HAP-1 (cell line): ENCODE results near the gene COX19.
"Not testable (repeated sequence)": the region's sequence is repeated elsewhere in the genome, so short reads cannot be mapped to it uniquely, and the experiment has no call there.

Source experiments
- DNase-seq, 2 experiments: peaks; one replicate each; pipeline ENCODE4 v3.0.0-alpha.2; 2016 to 2020; ENCODE audit warnings: low spot score in 2 of 2
- H3K27me3 ChIP-seq: fragments of 250-450 bp; sonication (Bioruptor Pico); 2 replicates; pipeline ENCODE4 v1.5.1; 2020; ENCODE audit warnings: low read depth, mild to moderate bottlenecking, moderate library complexity
- H3K36me3 ChIP-seq: fragments of 250-450 bp; sonication (Bioruptor Pico); replicated peaks from 2 replicates; pipeline ENCODE4 v1.5.1; 2020; ENCODE audit warnings: mild to moderate bottlenecking
- H3K4me1 ChIP-seq: fragments of 250-450 bp; sonication (Bioruptor Pico); 2 replicates; pipeline ENCODE4 v1.5.1; 2020; ENCODE audit warnings: mild to moderate bottlenecking
- H3K4me3 ChIP-seq: fragments of 250-450 bp; sonication (Bioruptor Pico); 2 replicates; pipeline ENCODE4 v1.5.1; 2020; ENCODE audit warnings: mild to moderate bottlenecking, moderate library complexity
- H3K9me3 ChIP-seq: fragments of 250-450 bp; sonication (Bioruptor Pico); 2 replicates; pipeline ENCODE4 v1.5.1; 2020; ENCODE audit warnings: mild to moderate bottlenecking, moderate library complexity
- in situ Hi-C: fragments of 300-500 bp; cut with MboI; formaldehyde crosslinking; loops from 3 replicates; pipeline ENCODE4 v1.14.3; 2020; ENCODE audit warnings: low sequenced_read_pairs, inconsistent platforms, mixed read lengths

Gene COX19

DNA sequence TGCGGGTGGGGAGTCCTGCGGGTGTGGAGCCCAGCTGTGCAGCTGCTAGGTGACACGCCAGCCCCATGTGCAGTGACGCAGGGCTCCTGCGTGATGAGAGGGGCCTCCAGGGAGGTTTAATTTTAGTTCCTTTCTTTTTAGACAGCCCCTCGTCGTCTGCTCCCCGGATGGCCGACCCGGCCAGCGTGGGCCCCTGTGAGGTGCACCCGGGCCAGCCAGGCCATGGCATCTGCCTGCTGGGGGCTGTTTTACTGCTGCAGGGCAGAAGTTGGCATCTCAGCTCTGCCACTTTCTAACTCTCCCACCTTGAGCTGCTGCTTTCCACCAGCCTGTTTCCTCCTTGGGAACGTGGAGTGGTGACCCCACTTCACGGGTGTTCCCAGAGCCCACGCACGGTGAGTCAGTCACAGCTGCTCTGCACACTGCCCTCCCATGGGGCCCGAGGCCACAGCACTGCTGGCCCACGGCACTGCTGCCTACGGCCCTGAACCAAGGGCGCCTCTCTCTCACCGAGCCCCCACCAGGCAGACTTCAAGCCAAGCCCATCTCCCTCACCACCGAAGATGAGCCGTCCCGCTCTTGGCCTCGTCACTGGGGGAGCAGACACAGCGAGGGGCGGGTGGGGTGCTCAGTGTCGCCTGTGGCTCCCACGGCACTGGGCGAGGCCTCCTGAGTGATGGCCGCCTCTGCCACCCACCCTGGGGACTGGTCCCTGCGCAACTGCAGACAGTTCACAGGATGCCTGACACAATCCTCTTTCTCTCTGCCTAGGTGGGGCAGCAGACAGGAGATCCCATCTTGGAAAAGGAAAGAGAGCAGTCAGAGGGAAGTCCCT is 28.9 kb upstream of the COX19 start:
- H3K27me3 ChIP-seq: no peaks in the 10 kb centered on the region
- peaks cover 8% of the 10 kb centered on the region for H3K36me3 ChIP-seq
- no peaks in the 10 kb centered on the region for H3K4me1 ChIP-seq
- no peaks in the 10 kb centered on the region for H3K9me3 ChIP-seq
- no peak for DNase-seq
- no peak overlapping the region for H3K4me3 ChIP-seq
- in situ Hi-C loops: no loop called here

DNA sequence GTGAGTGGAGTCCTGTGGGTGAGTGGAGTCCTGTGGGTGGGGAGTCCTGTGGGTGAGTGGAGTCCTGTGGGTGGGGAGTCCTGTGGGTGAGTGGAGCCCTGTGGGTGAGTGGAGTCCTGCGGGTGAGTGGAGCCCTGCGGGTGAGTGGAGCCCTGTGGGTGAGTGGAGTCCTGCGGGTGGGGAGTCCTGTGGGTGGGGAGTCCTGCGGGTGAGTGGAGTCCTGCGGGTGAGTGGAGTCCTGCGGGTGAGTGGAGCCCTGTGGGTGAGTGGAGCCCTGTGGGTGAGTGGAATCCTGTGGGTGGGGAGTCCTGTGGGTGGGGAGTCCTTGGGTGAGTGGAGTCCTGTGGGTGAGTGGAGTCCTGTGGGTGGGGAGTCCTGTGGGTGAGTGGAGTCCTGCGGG is 27.1 kb upstream of the COX19 start:
- H3K4me1 ChIP-seq, DNase-seq, H3K9me3 ChIP-seq, in situ Hi-C loops, H3K27me3 ChIP-seq, H3K4me3 ChIP-seq, H3K36me3 ChIP-seq: not testable (repeated sequence)

DNA sequence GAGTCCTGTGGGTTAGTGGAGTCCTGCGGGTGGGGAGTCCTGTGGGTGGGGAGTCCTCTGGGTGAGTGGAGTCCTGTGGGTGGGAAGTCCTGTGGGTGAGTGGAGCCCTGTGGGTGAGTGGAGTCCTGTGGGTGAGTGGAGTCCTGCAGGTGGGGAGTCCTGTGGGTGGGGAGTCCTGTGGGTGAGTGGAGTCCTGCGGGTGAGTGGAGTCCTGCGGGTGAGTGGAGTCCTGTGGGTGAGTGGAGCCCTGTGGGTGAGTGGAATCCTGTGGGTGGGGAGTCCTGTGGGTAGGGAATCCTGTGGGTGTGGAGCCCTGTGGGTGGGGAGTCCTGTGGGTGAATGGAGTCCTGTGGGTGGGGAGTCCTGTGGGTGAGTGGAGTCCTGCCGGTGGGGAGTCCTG is 26.7 kb upstream of the COX19 start:
- H3K9me3 ChIP-seq, in situ Hi-C loops, H3K36me3 ChIP-seq, H3K27me3 ChIP-seq, H3K4me3 ChIP-seq, H3K4me1 ChIP-seq, DNase-seq: not testable (repeated sequence)

DNA sequence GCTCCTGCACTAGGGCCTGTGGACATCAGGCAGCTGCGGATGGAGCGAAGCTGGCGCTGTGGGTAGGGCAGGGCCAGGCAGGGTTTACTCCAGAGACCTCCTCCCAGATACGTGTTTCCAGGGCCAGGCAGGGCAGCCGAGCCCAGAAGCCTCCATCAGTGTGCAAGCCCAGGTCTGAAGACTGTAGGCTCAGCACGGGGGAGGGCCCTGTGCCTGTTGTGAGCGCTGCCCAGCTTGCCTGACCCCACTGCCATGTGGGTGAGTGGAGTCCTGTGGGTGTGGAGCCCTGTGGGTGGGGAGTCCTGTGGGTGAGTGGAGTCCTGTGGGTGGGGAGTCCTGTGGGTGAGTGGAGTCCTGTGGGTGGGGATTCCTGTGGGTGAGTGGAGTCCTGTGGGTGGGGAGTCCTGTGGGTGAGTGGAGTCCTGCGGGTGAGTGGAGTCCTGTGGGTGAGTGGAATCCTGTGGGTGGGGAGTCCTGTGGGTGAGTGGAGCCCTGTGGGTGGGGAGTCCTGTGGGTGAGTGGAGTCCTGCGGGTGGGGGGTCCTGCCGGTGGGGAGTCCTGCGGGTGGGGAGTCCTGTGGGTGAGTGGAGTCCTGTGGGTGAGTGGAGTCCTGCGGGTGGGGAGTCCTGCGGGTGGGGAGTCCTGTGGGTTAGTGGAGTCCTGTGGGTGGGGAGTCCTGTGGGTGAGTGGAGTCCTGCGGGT is 25.9 kb upstream of the COX19 start:
- H3K4me3 ChIP-seq, DNase-seq, H3K27me3 ChIP-seq, H3K9me3 ChIP-seq, H3K4me1 ChIP-seq, in situ Hi-C loops, H3K36me3 ChIP-seq: not testable (repeated sequence)

DNA sequence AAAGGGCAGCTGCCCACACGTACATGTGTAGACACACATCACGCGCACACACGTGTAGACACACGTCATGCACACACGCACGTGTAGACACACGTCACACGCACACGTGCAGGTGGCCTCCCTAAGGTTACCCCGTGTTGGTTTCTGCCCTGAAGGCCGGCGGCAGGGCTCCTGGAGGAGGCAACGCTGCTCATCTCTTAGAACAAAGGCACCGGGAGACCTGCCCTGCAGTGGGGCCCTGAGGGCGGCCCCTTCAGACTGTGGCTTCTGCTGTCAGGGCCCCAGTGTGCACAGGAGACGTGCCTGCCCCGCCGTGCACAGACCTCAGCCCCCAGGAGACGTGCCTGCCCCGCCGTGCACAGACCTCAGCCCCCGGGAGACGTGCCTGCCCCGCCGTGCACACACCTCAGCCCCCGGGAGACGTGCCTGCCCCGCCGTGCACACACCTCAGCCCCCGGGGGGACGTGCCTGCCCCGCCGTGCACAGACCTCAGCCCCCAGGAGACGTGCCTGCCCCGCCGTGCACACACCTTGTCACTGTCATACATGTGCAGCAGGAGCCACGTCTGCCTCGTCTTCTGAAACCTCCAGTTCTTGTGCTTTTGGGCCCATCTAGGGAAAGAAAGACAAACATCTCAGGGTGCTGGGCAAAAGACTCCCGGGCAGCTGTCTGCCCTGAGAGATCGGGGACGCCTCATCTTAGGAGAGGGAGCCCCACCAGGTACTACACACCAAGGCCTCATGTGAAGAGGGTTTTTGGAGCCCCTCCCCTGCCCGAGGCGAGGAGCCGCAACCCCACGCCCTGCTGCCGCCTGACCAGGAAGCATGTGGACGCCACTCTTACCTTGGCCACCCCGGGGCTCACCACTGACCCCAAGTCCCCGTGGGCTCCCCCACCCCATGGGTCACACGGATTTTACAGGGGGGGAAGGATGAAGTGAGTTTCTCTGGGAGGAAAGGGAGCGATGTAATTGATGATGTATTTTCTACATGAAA is 24.9 kb upstream of the COX19 start:
- in situ Hi-C loops: no loop called here
- no peak for DNase-seq
- no peaks in the 10 kb centered on the region for H3K9me3 ChIP-seq
- no peaks in the 10 kb centered on the region; the same call in 1 of the 2 replicates for H3K36me3 ChIP-seq
- no peak overlapping the region for H3K4me3 ChIP-seq
- H3K27me3 ChIP-seq: no peaks in the 10 kb centered on the region
- no peaks in the 10 kb centered on the region for H3K4me1 ChIP-seq

DNA sequence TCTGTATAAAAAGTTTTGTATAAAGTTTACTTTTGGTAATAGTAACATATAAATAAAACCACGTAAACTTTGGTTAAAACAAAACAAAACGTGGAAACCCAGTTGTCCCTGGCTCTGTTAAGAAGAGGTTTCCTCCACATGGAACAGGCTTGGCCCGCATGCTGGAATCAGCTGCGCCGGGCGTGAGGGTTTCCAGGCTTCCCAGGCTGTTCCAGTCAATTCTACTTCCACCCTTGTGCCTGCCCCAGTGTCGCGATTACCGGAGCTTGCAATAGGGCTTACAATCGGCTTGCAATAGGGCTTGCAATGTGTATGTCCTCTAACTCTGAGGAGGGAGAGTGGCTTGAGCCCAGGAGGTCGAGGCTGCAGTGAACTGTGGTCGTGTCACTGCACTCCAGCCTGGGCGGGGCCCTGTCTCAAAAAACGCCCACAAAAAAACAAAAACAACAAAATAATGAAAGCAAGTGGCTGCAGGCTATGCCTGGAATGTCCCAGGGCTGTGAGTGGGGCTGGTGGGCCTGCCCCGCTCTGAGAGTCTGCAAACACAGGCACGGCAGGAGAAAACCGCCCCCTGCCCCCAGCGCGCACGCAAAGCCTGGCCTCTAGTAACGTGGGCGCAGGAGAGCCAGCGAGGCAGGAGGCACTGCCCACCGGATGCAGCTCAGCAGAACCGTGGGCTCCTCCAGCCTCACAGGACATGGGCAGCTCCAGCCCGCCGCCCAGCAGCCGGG is 24.0 kb upstream of the COX19 start:
- no peak for DNase-seq
- in situ Hi-C loops: no loop called here
- no peaks in the 10 kb centered on the region for H3K27me3 ChIP-seq
- H3K36me3 ChIP-seq: no peaks in the 10 kb centered on the region; the same call in 1 of the 2 replicates
- no peaks in the 10 kb centered on the region for H3K4me1 ChIP-seq
- H3K9me3 ChIP-seq: no peaks in the 10 kb centered on the region
- no peak overlapping the region for H3K4me3 ChIP-seq

DNA sequence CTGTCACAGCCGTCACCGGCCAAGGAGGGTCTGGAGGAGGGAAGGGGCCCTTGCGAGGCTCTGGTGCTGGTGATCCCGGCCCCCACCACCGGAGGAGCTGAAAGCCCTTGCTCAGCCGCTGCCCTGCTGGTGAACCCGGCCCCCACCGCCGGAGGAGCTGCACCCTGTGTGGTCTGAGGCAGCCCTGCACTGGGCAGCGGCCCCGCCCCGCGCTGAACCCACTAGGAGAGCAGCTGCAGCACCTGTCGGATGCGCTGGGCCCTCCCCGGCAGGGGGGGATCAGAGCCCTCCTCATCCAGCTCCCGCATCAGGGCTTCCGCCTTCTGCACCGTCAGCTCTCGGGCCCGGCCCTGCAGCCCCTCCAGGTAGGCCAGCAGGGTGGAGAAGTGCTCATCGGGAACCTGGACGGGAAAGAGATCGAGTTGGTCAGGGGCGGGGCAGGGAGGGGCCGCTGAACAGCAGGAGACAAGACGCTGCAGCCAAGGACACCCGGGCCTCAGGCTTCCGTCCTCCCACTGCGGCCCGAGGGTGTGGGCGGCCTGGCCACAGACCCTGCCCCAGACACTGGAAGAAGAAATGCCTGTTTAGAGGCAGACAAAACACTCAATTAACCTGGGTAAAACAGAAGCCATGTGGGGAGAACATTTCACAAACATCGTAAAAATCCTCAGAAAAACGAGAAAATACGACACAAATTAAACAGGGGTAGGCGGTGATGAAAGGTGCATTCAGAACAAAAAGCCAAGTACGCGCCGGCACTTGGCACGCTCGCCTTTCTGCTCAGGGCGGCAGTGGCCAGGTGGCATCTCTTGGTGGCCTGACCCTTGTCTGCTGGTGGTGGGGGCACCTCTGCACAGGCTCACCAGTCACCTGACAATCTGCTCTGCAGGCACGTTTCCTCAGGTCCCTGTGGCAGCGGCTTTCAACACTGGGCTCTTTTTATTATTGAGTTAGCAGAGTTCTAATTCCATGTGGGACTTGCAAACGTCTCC is 22.4 kb upstream of the COX19 start:
- DNase-seq: no peak
- in situ Hi-C loops: no loop called here
- Histone ChIP-seq H3K9me3 (no peaks in the 10 kb centered on the region), H3K4me3 (no peak overlapping the region), H3K4me1 (peaks cover 2% of the 10 kb centered on the region; the same call in 1 of the 2 replicates), H3K27me3 (no peaks in the 10 kb centered on the region), H3K36me3 (no peaks in the 10 kb centered on the region; the same call in 1 of the 2 replicates)

DNA sequence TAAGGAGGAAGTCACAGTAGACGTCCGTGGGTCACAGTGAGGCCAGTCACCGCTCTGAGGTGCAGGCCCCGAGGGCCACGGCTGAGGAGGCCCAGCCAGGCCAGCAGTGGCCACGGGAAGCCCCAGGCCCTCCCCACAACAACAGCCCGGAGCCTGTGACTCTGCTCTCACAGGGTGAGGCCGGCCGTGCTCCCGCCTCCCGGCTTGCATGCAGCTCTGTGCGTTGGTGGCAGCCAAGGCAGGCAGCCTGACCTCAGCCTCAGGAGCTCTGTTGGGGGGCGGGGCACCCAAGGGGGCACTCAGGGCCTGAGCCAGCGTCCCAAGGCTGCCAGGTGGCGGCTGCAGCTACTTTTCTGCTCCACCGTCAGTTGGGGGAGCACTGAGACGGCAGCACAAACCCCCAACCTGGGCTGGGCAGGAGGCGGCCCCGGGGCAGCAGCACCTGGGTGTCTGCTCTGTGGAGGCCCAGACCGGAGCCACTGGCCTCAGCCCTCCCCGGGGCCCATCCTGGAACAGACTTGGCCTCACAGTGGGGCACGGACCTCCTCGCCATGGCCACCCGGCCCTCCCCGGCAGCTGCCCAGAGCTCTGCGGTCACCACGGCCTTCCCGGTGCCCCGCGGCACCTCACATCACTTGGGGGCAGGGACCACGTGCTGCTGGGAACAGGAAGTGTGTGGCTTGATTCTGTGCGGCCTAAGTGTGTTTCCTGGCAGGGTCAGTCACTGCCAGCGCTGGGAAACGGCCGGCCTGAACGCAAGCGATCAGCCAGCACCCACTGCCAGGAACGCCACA is 20.9 kb upstream of the COX19 start:
- no peak overlapping the region for H3K4me3 ChIP-seq
- H3K27me3 ChIP-seq: no peaks in the 10 kb centered on the region
- H3K4me1 ChIP-seq: peaks cover 2% of the 10 kb centered on the region; the same call in 1 of the 2 replicates
- no peak for DNase-seq
- H3K9me3 ChIP-seq: no peaks in the 10 kb centered on the region
- no peaks in the 10 kb centered on the region; the same call in 1 of the 2 replicates for H3K36me3 ChIP-seq
- in situ Hi-C loops: no loop called here

DNA sequence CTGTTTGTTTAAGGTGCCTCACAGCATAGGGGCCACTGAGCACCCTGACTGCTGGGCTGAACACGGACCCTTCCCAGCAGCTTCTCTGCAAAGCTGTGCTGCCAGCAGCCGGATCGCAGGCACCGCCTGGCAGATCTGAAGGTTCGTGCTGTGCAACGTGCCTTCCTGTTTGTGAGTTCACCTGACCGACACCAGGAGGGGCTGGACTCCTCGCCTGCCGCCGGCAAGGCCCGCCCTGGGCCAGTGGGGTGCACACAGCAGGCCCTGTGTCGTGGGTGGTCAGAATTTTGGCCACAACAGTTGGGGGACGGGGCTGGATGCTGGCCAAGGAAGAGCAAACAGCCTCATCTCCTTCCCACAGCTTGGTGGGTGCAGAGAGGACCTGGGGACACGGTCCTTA is 20.2 kb upstream of the COX19 start:
- Histone ChIP-seq H3K4me3 (no peak overlapping the region), H3K36me3 (no peaks in the 10 kb centered on the region; the same call in 1 of the 2 replicates), H3K9me3 (no peaks in the 10 kb centered on the region), H3K27me3 (no peaks in the 10 kb centered on the region), H3K4me1 (peaks cover 2% of the 10 kb centered on the region; the same call in 1 of the 2 replicates)
- in situ Hi-C loops: no loop called here
- DNase-seq: no peak

DNA sequence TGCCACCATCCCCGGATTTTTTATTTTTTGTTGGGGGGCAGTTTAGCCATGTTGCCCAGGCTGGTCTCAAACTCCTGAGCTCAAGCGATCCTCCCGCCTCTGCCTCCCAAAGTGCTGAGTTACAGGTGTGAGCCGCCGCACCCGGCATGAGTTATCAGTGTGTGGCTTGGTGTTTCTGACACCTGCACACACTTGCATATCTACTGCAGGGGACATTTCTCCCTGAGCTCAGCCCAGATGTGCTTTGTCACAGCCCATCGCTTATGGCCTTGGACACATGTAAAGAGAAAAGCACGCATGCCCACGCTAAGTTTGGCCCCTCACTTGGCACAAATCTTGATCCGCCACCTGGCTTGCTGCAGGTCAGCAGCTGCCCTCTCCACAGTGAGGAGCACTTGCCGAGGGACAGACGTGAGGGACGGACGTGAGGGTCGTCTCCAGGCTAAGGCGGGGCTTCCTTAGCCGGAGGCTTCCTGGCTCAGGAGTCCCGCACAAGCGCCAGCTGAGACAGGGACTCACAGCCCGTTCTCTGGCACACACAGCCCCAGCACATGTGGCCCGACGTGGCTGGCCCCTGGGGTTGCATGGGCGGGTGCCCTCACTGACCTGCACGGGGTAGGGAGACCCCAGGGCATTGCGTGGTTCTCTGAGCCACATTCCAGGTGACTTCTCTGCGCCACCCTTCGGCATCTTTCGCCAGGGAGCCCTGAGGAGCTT is 19.4 kb upstream of the COX19 start:
- no peaks in the 10 kb centered on the region for H3K9me3 ChIP-seq
- H3K4me1 ChIP-seq: peaks cover 2% of the 10 kb centered on the region; the same call in 1 of the 2 replicates
- no peaks in the 10 kb centered on the region for H3K27me3 ChIP-seq
- no peaks in the 10 kb centered on the region; the same call in 1 of the 2 replicates for H3K36me3 ChIP-seq
- no peak overlapping the region for H3K4me3 ChIP-seq
- in situ Hi-C loops: loop anchor here (5.0 kb wide), 2 partner anchors 73 to 183 kb away; no protein-coding TSS in a partner anchor
- DNase-seq: no peak
